Skeletal muscle tissue (tissue), 4 donors: ENCODE results near the gene KIF23. TPM values are rescaled to one million over a fixed set of nuclear protein-coding genes. Genes with fewer than 3 reads are reported as not detected.
"Not testable (repeated sequence)": the region's sequence is repeated elsewhere in the genome, so short reads cannot be mapped to it uniquely, and the experiment has no call there.

Experiments
- H3K27ac ChIP-seq: one replicate; pipeline ENCODE4 v1.7.0; 2013; ENCODE audit warnings: mild to moderate bottlenecking, low read depth, low read length, inconsistent platforms
- H3K27me3 ChIP-seq, 3 donors: one replicate each; pipeline ENCODE4 v1.7.0; 2013; ENCODE audit warnings: low read length in 3 of 3; ENCODE audit not compliant: control insufficient read depth in 3 of 3, insufficient read depth in 3 of 3
- H3K36me3 ChIP-seq, 3 donors: one replicate each; pipeline ENCODE4 v1.7.0; 2013; ENCODE audit warnings: low read length in 3 of 3; ENCODE audit not compliant: control insufficient read depth in 3 of 3, insufficient read depth in 3 of 3
- H3K4me1 ChIP-seq, 3 donors: one replicate each; pipeline ENCODE4 v1.7.0; 2013; ENCODE audit warnings: low read length in 3 of 3, mild to moderate bottlenecking in 3 of 3; ENCODE audit not compliant: control insufficient read depth in 3 of 3, insufficient read depth in 3 of 3
- H3K4me3 ChIP-seq, 3 donors: one replicate each; pipeline ENCODE4 v1.7.0; 2013; ENCODE audit warnings: low read length in 3 of 3
- H3K9ac ChIP-seq, 3 donors: one replicate each; pipeline ENCODE4 v1.7.0; 2013; ENCODE audit warnings: low read length in 3 of 3, mild to moderate bottlenecking in 3 of 3, moderate library complexity in 2 of 3, low read depth in 1 of 3
- H3K9me3 ChIP-seq, 3 donors: one replicate each; pipeline ENCODE4 v1.7.0; 2013; ENCODE audit warnings: low read length in 3 of 3; ENCODE audit not compliant: control insufficient read depth in 3 of 3
- total RNA-seq: library from RNA; depleted of rRNA; stranded (reverse); fragments of >200 nt; gene quantifications from one replicate; pipeline ENCODE4 v1.2.3, GENCODE V29; 2014
- donor health status: Osteomylitis.

KIF23 gene
- total RNA-seq, 1 donor from 2014 or later, result 13.0 TPM

GRCh38 chr15:69450221-69450620 lies 36.1 kb downstream of the KIF23 start:
- peaks cover 13 to 25% (median 16%) of the 10 kb centered on the region in 3 donors for H3K4me1 ChIP-seq
- H3K27me3 ChIP-seq, H3K36me3 ChIP-seq, H3K4me3 ChIP-seq, H3K9ac ChIP-seq, H3K9me3 ChIP-seq, H3K27ac ChIP-seq: not testable (repeated sequence)

- Histone ChIP-seq H3K4me1 (peaks cover 19 to 32% (median 19%) of the 10 kb centered on the region in 3 donors), H3K27ac (peak overlapping the region; percentile 98), H3K9me3 (no peaks in the 10 kb centered on the region), H3K4me3 (no peak overlapping the region), H3K9ac (no peak overlapping the region), H3K27me3 (no peaks in the 10 kb centered on the region), H3K36me3 (peaks cover 8 to 15% (median 12%) of the 10 kb centered on the region in 3 donors)
Observed at GRCh38 chr15:69450968-69451695, 37.0 kb downstream of the KIF23 start.

GRCh38 chr15:69451951-69452691 lies 38.0 kb downstream of the KIF23 start:
- Histone ChIP-seq H3K9me3 (no peaks in the 10 kb centered on the region), H3K4me1 (peaks cover 19 to 42% (median 25%) of the 10 kb centered on the region in 3 donors), H3K27me3 (no peaks in the 10 kb centered on the region), H3K9ac (peak overlapping the region; percentile 90 to 99 (median 98)), H3K36me3 (peaks cover 15 to 21% (median 20%) of the 10 kb centered on the region in 3 donors), H3K27ac (peak overlapping the region; percentile 98), H3K4me3 (peak overlapping the region; percentile 91 to 97 (median 96))

- peak within 1 kb of the TSS; percentile 98 for H3K27ac ChIP-seq
- H3K9me3 ChIP-seq, result no peaks in the 10 kb centered on the region
- no peaks in the 10 kb centered on the region for H3K27me3 ChIP-seq
- H3K4me3 ChIP-seq, result peak within 1 kb of the TSS; percentile 91 to 97 (median 96)
- H3K36me3 ChIP-seq, result peaks cover 18 to 21% (median 20%) of the 10 kb centered on the region in 3 donors
- peaks cover 24 to 50% (median 32%) of the 10 kb centered on the region in 3 donors for H3K4me1 ChIP-seq
- peak within 1 kb of the TSS; percentile 96 to 99 (median 98) for H3K9ac ChIP-seq
Observed at GRCh38 chr15:69452692-69453521, 38.8 kb downstream of the KIF23 start, which contains the start of gene RPLP1. RPLP1 (plus strand) TSS chr15:69452818; CDS start chr15:69452949, 131 bp downstream.

- Histone ChIP-seq H3K4me1 (peaks cover 25 to 51% (median 33%) of the 10 kb centered on the region in 3 donors), H3K36me3 (peaks cover 18 to 21% (median 20%) of the 10 kb centered on the region in 3 donors), H3K4me3 (peak overlapping the region in 2 of 3 donors; percentile 44 to 55)
Observed at GRCh38 chr15:69454953-69455352, 40.8 kb downstream of the KIF23 start.

GRCh38 chr15:69456208-69457166 lies 42.3 kb downstream of the KIF23 start:
- Histone ChIP-seq H3K27me3 (no peaks in the 10 kb centered on the region), H3K36me3 (peaks cover 18 to 21% (median 20%) of the 10 kb centered on the region in 3 donors), H3K27ac (peak overlapping the region; percentile 82), H3K4me3 (no peak overlapping the region), H3K9ac (peak overlapping the region in 1 of 3 donors; percentile 41), H3K9me3 (no peaks in the 10 kb centered on the region), H3K4me1 (peaks cover 25 to 51% (median 33%) of the 10 kb centered on the region in 3 donors)

More at GRCh38 chr15:69454953-69455352, 40.8 kb downstream of the KIF23 start:
- Histone ChIP-seq H3K9me3 (no peaks in the 10 kb centered on the region), H3K27me3 (no peaks in the 10 kb centered on the region), H3K27ac (no peak overlapping the region), H3K9ac (peak overlapping the region in 1 of 3 donors; percentile 55)

GRCh38 chr15:69457304-69458280 lies 43.4 kb downstream of the KIF23 start:
- Histone ChIP-seq H3K36me3 (peaks cover 18 to 21% (median 20%) of the 10 kb centered on the region in 3 donors), H3K27ac (peak overlapping the region; percentile 82), H3K27me3 (no peaks in the 10 kb centered on the region), H3K4me1 (peaks cover 30 to 53% (median 36%) of the 10 kb centered on the region in 3 donors), H3K9ac (peak overlapping the region in 1 of 3 donors; percentile 41), H3K4me3 (no peak overlapping the region), H3K9me3 (no peaks in the 10 kb centered on the region)

- H3K4me3 ChIP-seq, result no peak overlapping the region
- H3K27me3 ChIP-seq, result no peaks in the 10 kb centered on the region
- H3K4me1 ChIP-seq, result peaks cover 31 to 51% (median 40%) of the 10 kb centered on the region in 3 donors
- H3K36me3 ChIP-seq, result peaks cover 15 to 21% (median 18%) of the 10 kb centered on the region in 3 donors
- no peak overlapping the region for H3K27ac ChIP-seq
- no peaks in the 10 kb centered on the region for H3K9me3 ChIP-seq
- H3K9ac ChIP-seq, result no peak overlapping the region
Observed at GRCh38 chr15:69459066-69459465, 44.9 kb downstream of the KIF23 start.
